Measurements from ENCODE around the gene ATPAF1.
"Not testable (repeated sequence)": the region's sequence is repeated elsewhere in the genome, so short reads cannot be mapped to it uniquely, and the experiment has no call there.

The ATPAF1 gene

GRCh38 chr1:46697053-46697452, 28.9 kb upstream of the ATPAF1 start:
- TF ChIP-seq CTCF (IDR thresholded peaks at IDR 0.05; ENCODE audit: low read depth, low read length) = no peak
- no peak for DNase-seq (ENCODE audit: extremely low read depth, low read depth)

- DNase-seq (ENCODE audit: extremely low read depth, low read depth) = not testable (repeated sequence)
Measured at GRCh38 chr1:46694676-46695075, 26.5 kb upstream of the ATPAF1 start.

GRCh38 chr1:46692811-46693770, 24.9 kb upstream of the ATPAF1 start:
- DNase-seq (ENCODE audit: extremely low read depth, low read depth) = no peak
- no peak for TF ChIP-seq CTCF (IDR thresholded peaks at IDR 0.05; ENCODE audit: low read depth, low read length)

- TF ChIP-seq CTCF (IDR thresholded peaks at IDR 0.05; ENCODE audit: low read depth, low read length) = peak; percentile 7
- no peak for DNase-seq (ENCODE audit: extremely low read depth, low read depth)
Measured at GRCh38 chr1:46691997-46692790, 24.0 kb upstream of the ATPAF1 start.

DNA sequence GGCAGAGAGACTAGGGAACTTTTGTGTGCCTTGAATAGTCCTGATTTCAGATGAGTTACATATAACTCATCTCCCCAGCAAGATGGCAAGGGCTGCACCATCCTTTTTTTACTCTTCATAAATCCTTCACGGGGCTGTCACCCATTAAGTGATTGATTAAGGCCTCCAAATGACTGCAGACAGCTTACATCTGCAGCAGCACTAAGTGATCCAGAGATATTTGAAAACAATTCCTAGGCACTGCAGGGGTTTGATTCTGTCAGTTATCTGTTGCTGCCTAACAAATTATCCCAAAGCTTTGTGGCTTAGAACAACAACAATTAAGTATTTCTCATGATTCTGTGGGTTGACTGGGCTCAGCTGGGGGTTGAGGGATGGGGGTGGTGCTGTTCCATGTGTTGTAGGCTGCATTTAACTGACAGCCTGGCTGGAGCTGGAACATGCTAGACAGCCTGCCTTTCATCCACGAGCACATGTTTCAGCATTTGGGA, 22.8 kb upstream of the ATPAF1 start:
- no peak for DNase-seq (ENCODE audit: extremely low read depth, low read depth)
- TF ChIP-seq CTCF (IDR thresholded peaks at IDR 0.05; ENCODE audit: low read depth, low read length) = no peak

DNA sequence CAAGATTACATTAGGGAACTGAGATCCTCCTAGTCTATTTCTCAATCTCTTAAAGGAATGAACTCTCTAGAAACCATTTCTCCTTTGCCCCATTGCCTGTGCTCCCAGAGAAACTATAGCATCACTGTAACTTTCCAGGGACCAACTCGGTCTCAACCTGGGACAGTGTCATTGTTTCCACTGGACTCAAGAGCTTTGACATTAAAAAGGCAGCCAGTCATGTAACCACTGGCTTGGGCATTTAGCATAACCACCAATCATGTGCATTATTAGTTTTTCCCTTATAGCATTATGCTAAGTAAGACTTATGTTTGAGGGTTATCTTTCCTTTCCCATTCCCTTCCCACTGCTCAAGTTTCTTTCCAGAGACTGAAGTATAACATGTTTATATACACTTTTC, 21.7 kb upstream of the ATPAF1 start:
- no peak for DNase-seq (ENCODE audit: extremely low read depth, low read depth)

GRCh38 chr1:46689356-46689755, 21.2 kb upstream of the ATPAF1 start:
- no peak for DNase-seq (ENCODE audit: extremely low read depth, low read depth)
- no peak for TF ChIP-seq CTCF (IDR thresholded peaks at IDR 0.05; ENCODE audit: low read depth, low read length)

More for the DNA sequence above, 21.7 kb upstream of the ATPAF1 start:
- TF ChIP-seq CTCF (IDR thresholded peaks at IDR 0.05; ENCODE audit: low read depth, low read length) = no peak

All from AG09319 (cell line).